Measurements from ENCODE around the gene RPS2.
"Not testable (repeated sequence)": the region's sequence is repeated elsewhere in the genome, so short reads cannot be mapped to it uniquely, and the experiment has no call there.

The RPS2 gene

GRCh38 chr16:1964506-1965395 is at the start of gene RPS2:
TSS of gene RPS2 (minus strand) at chr16:1964826. CDS start at chr16:1964625, 201 bp downstream.
- peak; percentile 100 for DNase-seq

- DNase-seq, result no peak
Observed at GRCh38 chr16:2013527-2013926, 48.9 kb upstream of the RPS2 start.

- not testable (repeated sequence) for DNase-seq
Observed at GRCh38 chr16:2011726-2012125, 47.1 kb upstream of the RPS2 start.

- peak; percentile 96 for DNase-seq
Observed at GRCh38 chr16:2009791-2010510, 45.3 kb upstream of the RPS2 start, which contains the start of gene ZNF598. TSS of gene ZNF598 (minus strand) at chr16:2009821.

GRCh38 chr16:2009164-2009711 is 44.6 kb upstream of the RPS2 start:
- DNase-seq, result peak; percentile 48

GRCh38 chr16:2008631-2009163 is 44.1 kb upstream of the RPS2 start:
- DNase-seq, result peak; percentile 74

- peak; percentile 74 for DNase-seq
Observed at GRCh38 chr16:2008009-2008526, 43.4 kb upstream of the RPS2 start.

- DNase-seq, result no peak
Observed at GRCh38 chr16:2007081-2007836, 42.6 kb upstream of the RPS2 start.

- DNase-seq, result no peak
Observed at GRCh38 chr16:2006317-2006716, 41.7 kb upstream of the RPS2 start.

GRCh38 chr16:2005646-2006045 is 41.0 kb upstream of the RPS2 start:
- DNase-seq, result no peak

- DNase-seq, result no peak
Observed at GRCh38 chr16:2004795-2005517, 40.3 kb upstream of the RPS2 start.

GRCh38 chr16:2003827-2004641 is 39.4 kb upstream of the RPS2 start:
- peak; percentile 95 for DNase-seq

- no peak for DNase-seq
Observed at GRCh38 chr16:2003231-2003826, 38.7 kb upstream of the RPS2 start.

- no peak for DNase-seq
Observed at GRCh38 chr16:2002406-2003230, 38.0 kb upstream of the RPS2 start.

- DNase-seq, result no peak
Observed at GRCh38 chr16:2001456-2002355, 37.1 kb upstream of the RPS2 start.

GRCh38 chr16:2001035-2001434 is 36.4 kb upstream of the RPS2 start:
- no peak for DNase-seq

GRCh38 chr16:1999866-2000514 is 35.4 kb upstream of the RPS2 start:
- DNase-seq, result no peak

All from RPMI8226 (cell line).